ENCODE data around the gene TMEM97. TPM values are rescaled to one million over a fixed set of nuclear protein-coding genes. Genes with fewer than 3 reads are reported as not detected.

Gene TMEM97
- total and polyA plus RNA-seq, 9 of the 15 experiments (the other 6 are each of a cell fraction or from before 2014, with no cell fraction given): 34.6 to 121 (median 76.0) TPM

- TF ChIP-seq PREB (CRISPR knock-in tag; IDR thresholded peaks at IDR 0.05) (no peak), GTF2A2 (tag; IDR thresholded peaks at IDR 0.05) (no peak), TRIM25 (IDR thresholded peaks at IDR 0.05; ENCODE audit: borderline replicate concordance) (no peak), NR3C1 (CRISPR knock-in tag; IDR thresholded peaks at IDR 0.05) (no peak; the same call in 1 of the 2 replicates), ILF3 (IDR thresholded peaks at IDR 0.05; ENCODE audit: borderline replicate concordance) (no peak), PHB2 (IDR thresholded peaks at IDR 0.05; ENCODE audit: low read depth) (no peak), MTA3 (IDR thresholded peaks at IDR 0.05; ENCODE audit: borderline replicate concordance) (peak; percentile 93; the same call in 1 of the 2 replicates), ELF1 (tag; IDR thresholded peaks at IDR 0.05) (no peak), PPARD (CRISPR knock-in tag; IDR thresholded peaks at IDR 0.05) (no peak), ZNF764 (CRISPR knock-in tag; IDR thresholded peaks at IDR 0.05; ENCODE audit: low read depth) (no peak), ZNF75A (CRISPR knock-in tag; IDR thresholded peaks at IDR 0.05) (no peak), RHOXF2B (CRISPR knock-in tag; conservative IDR thresholded peaks at IDR 0.05) (no peak), TAF9B (IDR thresholded peaks at IDR 0.05; ENCODE audit: partially characterized antibody) (peak; percentile 75), ZNF217 (CRISPR knock-in tag; IDR thresholded peaks at IDR 0.05) (no peak), ZNF277 (CRISPR knock-in tag; IDR thresholded peaks at IDR 0.05; ENCODE audit: borderline replicate concordance) (no peak), NUFIP1 (IDR thresholded peaks at IDR 0.05; ENCODE audit: partially characterized antibody) (no peak)
- TF ChIP-seq, protein P1, sequence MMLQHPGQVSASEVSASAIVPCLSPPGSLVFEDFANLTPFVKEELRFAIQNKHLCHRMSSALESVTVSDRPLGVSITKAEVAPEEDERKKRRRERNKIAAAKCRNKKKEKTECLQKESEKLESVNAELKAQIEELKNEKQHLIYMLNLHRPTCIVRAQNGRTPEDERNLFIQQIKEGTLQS (IDR thresholded peaks at IDR 0.05): no peak
- TF ChIP-seq, protein P1 (CRISPR knock-in tag; conservative IDR thresholded peaks at IDR 0.05): 0 out of 2 replicates have a peak, but pooled peaks have one; percentile 14
- TF ChIP-seq, protein P2, sequence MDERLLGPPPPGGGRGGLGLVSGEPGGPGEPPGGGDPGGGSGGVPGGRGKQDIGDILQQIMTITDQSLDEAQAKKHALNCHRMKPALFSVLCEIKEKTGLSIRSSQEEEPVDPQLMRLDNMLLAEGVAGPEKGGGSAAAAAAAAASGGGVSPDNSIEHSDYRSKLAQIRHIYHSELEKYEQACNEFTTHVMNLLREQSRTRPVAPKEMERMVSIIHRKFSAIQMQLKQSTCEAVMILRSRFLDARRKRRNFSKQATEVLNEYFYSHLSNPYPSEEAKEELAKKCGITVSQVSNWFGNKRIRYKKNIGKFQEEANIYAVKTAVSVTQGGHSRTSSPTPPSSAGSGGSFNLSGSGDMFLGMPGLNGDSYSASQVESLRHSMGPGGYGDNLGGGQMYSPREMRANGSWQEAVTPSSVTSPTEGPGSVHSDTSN (CRISPR knock-in tag; IDR thresholded peaks at IDR 0.05; ENCODE audit: low read depth): no peak
- TF ChIP-seq, protein P2 (tag; conservative IDR thresholded peaks at IDR 0.05; ENCODE audit: low read depth): no peak
These were observed at the start of gene TMEM97 (continued) for GRCh38 chr17:28318759-28319597.

Measured in K562 (cell line).